GM18868 (cell line): ENCODE data around the gene ADGRD2.

Experiments
- ATAC-seq: cut with Tn5 transposase; IDR thresholded peaks from one replicate; pipeline ENCODE4 v1.9.1; 2021; ENCODE audit warnings: mild to moderate bottlenecking, moderate library complexity; ENCODE audit not compliant: unreplicated experiment

ADGRD2 gene

GRCh38 chr9:124495126-124496074 lies 45.1 kb downstream of the ADGRD2 start:
- ATAC-seq, result no peak

DNA sequence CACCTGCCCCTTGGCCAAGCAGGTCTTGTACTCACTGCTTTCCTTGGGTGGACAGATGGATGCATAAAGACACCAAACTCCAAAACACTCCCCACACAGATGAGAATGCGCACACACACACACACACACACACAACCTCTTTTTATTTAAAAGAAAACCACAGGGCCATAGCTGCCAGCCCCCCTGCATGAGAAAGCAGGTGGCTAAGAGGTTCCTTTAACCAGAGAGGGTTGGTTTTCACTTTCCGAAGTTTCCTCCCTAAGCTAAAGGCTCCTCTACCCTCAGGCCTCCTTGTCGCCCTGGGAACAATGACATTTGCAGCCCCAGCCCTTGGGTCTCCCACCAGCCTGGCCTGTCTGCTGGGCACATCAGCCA lies 45.8 kb downstream of the ADGRD2 start:
- ATAC-seq, result no peak

DNA sequence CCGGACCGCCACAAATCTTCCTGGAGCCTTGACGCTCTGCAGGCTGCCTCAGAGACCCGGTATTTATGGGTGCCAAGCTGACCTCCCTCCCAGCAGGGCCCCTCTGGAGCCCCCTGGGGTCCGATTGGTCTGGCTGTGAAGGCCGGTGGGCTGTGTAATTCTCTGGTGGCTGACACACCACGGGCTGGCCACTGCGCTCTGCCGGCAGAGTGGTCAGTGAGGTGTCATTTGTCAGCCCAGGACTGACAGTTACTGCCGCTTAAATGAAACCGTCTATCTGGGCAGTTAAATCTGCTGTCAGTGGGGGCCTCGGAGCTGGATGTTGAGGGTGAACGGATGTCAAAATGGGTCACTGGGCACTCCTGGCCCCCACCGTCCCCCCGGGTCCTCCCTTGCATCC lies 46.2 kb downstream of the ADGRD2 start:
- ATAC-seq, result no peak

GRCh38 chr9:124497441-124497840 lies 47.2 kb downstream of the ADGRD2 start:
- ATAC-seq, result no peak

- no peak for ATAC-seq
Measured at GRCh38 chr9:124498040-124498439, 47.8 kb downstream of the ADGRD2 start.

GRCh38 chr9:124498499-124499146 lies 48.4 kb downstream of the ADGRD2 start:
- ATAC-seq, result no peak

DNA sequence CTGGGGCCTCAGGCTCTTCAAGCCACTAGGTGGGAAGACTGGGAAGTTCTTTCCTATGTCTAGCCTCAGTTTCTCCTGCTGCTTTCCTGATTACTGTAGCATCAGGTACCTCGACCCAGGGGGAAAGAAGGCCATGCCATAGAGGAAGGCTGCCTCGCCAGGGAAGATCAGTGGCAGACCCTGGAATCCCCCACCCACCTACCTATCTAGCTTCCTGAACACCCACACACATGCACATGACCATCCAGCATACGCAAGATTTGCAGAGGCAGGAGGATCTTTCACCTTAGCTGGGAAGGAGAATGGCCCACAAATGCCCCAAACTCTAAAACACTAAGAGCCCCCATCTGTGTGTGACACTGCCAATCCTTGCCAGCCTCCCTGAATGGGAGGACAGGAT lies 49.0 kb downstream of the ADGRD2 start:
- ATAC-seq, result no peak

DNA sequence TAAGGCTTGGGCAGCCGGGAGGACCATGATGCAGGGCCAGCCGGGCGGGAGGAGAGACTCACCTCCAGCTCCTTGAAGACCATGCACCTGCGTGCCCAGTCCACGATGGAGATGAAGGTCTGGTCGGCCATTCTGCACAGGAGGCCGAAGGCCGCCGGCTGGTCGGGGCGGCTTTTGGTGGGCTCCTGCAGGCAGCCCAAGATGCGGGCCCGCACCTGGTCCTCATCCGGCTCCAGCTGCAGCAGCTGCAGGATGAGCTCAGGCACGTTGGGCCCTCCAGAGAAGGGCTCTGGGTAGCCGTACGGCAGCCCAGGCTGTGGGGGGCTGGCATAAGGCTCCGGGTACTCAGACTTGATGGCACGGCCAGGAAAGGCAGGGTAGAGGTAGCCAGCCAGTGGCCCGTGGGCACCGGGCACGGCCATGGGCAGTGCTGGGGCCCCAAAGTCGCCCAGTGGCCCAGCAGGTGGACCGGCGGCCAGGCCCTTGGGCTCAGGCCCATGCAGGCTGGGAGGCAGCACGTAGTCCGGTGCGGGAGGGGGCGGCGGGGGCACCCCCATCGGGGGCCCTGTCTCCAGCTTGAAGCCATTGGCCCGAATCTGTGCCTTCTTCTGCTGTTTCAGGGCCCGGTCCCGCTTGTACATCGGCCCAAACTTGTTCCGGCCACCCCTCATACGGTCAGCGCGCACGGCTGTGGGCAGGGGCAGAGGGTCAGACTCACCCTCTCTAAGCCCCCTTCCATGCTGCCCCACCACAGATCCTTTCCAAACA lies 50.0 kb downstream of the ADGRD2 start:
- no peak for ATAC-seq

GRCh38 chr9:124500796-124501611 lies 50.8 kb downstream of the ADGRD2 start:
- no peak for ATAC-seq

GRCh38 chr9:124501771-124502320 lies 51.6 kb downstream of the ADGRD2 start:
- ATAC-seq, result no peak

DNA sequence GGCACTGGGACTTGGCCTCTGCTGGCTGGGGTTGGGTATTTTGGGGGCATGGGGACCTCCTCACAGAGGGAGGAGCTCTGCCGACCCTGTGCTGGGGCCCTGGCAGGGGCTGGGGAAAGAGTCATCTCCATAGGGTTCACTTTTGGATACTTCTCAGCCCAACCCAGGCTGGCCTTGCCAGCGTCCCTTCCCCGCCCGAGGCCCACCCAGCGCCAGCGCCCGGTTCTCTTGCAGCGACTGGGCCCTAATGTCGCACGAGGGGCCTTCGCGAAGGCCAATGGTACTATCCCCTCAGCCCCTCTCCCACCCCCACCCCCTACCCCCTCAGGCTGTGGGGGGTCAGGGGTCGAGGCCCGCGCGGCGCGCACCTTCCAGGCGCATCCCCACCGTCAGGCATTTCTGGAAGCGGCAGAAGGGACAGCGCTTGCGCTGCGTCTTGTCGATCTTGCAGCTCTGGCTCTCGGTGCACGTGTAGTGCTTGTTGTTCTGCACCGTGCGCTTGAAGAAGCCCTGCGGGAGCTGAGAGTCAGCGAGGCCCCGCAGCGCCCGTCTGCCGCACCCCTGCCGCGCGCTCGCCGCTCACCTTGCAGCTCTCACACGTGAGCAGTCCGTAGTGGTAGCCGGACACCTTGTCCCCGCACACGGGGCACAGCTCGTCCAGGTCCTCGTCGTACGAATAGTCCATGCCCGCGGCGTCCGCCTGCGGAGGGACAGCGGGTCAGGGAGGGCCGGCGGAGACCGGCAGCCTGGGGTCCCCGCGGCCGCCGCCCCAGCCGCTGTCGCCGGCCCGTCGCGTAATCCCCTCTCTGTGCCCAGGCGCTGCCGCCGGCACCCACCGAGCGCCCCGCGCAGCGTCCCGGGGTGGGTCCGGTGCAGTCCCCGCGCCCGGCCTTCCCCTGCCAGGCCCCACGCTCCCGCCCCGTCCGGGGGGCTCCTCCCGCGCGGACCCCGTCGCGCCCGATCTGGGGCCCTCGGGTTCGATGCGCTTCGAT lies 52.8 kb downstream of the ADGRD2 start:
- ATAC-seq, result no peak

- no peak for ATAC-seq
Measured at GRCh38 chr9:124503713-124504529, 53.7 kb downstream of the ADGRD2 start.

GRCh38 chr9:124504530-124505005 lies 54.3 kb downstream of the ADGRD2 start:
- ATAC-seq, result no peak

DNA sequence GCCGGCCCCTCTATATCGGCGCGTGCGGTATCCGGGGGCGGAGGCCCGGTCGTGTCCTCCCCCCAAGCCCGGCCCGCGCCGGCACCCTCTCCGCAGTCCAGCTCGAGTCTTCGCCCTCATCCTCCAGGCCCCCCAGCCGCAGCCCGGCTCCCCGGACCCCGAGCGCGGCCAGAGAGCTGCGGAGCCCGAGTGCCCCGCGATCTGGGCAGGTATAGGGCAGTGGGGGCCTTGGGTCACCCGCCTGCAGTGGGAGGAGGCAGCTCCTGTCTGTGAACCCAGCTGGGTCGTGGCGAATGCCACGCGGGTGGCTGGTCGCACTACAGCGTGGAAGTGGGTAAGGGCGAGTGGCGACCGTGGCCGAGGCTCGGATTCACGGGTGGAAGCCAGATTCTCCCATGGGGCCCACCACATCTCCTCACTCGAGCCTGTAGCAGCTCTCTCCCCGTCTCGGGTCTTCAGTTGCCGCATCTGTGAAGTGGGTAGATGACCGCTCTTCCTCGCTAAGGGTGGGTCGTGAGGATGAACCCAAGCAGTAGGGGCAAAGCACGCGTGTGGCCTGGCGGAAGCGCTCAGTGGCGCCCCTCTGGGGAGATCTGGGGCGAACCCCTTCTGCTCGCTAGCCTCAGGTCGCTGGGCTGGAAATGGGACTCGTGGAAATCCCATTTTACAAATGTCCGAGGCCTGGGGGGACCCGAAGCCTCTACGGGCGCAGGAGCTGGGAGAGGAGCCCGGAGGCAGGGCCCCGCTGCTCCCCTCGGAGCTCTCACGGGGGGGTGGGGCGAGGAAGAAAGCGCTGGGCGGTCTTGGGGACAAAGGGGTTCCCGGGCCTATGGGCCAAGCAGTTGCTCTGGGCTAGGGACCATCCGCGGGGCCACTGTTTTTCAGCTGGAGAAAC lies 55.0 kb downstream of the ADGRD2 start:
- ATAC-seq, result no peak

DNA sequence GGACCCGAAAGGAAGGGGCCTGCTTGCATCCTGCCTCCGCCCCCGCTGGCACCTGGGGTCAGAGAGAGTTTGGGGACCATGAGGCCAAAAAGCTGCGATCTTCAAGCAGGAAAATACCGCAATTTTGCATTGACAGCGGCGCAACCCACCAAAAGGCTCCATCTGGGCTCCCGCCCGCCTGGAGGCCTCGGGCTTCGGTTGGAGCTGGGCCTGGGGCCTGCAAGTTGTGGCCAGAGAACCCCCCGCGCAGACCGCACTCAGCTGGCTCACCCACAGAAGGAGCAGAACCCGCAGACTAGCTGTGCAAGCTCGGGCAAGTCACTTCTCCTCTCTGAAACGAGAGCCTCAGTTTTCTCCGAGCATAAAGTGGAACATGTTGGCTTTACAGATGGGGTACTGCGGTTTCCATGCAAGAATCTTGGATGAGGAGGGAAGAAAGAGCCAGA lies 55.7 kb downstream of the ADGRD2 start:
- no peak for ATAC-seq

- ATAC-seq, result no peak
Measured at GRCh38 chr9:124506433-124506832, 56.2 kb downstream of the ADGRD2 start.
